GM21528 (cell line): ENCODE results near the gene NFYB.
"Not testable (repeated sequence)": the region's sequence is repeated elsewhere in the genome, so short reads cannot be mapped to it uniquely, and the experiment has no call there.

Experiments
- ATAC-seq: cut with Tn5 transposase; IDR thresholded peaks from one replicate; pipeline ENCODE4 v1.9.1; 2021; ENCODE audit warnings: mild to moderate bottlenecking, moderate library complexity; ENCODE audit not compliant: unreplicated experiment, low FRiP score

Gene NFYB

GRCh38 chr12:104137902-104138796, at the start of gene NFYB:
TSS of gene NFYB (minus strand) at chr12:104138210. CDS start at chr12:104135453, 2,757 bp downstream.
- ATAC-seq: peak; percentile 91

- ATAC-seq: no peak
These were observed 49.6 kb upstream of the NFYB start for GRCh38 chr12:104187446-104188155.

DNA sequence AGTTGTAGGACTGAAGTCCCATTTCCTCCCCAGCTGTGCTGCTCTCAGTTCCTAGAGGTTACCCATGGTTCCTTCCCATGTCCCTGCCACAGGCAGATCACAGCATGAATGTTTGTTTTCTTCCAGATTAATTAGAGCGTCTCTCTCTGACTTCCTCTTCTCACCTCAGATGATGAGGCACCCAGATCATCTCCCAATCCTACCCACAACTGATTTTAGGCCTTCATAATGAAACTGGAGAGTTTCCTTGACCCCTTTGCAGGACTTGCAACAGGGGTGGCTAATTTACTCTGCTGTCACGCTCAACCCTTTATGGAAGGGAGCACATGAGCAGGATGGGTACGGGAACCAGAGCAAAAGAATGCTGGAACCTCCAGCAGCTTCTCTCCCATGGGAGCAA, 45.4 kb upstream of the NFYB start:
- ATAC-seq: no peak

GRCh38 chr12:104182621-104183378, 44.8 kb upstream of the NFYB start:
- ATAC-seq: no peak

- ATAC-seq: no peak
These were observed 44.1 kb upstream of the NFYB start for GRCh38 chr12:104182144-104182543.

GRCh38 chr12:104181313-104181712, 43.3 kb upstream of the NFYB start:
- no peak for ATAC-seq

DNA sequence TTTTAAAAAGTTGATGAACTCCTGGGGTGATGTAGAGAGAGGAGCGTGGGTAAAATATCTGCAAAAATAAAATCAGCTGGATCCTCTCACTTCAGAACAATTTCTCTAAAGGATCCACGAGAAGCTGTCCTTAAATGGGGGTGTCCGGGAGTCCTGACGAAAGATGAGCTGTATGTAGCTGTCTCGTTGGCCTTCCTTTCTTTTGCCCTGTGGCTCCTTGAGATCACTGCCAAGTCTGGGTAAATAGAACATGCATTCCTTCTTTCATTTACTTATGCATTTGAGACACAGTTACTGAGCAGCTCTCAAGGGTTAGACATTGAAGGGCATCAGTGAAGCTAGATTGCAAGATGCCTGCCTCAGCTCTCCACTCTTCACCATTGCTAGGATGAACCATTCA, 42.4 kb upstream of the NFYB start:
- no peak for ATAC-seq

DNA sequence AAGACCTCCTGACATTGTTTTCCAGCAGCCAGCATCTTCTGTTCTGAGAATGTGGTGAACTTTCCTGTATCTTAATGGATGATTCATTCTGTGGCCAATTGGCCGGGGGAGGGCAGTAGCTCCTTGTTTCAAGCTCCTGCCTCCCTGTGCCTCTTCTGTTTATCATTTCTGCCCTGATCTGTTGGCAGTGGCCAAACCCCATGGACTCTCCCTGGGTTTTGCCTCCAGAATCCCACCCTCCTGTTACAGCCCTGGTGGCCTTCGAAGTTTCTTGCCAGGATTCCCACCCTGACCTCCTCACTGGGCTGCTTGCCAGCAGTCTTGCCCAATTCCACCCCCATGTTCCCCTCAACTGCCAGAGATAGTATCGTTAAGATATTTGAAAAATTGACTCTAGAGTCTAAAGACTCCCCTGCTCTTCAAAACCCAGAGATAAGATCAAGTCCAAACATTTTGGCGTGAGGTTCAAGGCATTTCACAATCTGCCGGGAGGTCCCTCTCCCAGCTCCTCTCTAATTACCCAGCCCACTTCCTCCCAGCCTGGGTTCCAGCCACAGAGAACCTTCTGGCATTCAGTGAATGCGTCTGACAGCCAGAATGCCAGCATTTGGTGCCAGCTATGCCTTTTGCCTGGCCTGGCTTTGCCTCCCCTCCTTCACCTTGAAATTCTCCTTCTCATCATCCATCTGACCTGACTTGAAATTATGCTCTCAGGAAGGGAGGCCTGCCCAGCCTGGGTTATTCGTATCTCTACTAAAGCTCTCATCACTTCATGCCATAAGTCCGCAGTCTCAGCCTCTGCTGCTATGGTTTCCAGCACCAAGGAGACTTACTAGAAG, 39.9 kb upstream of the NFYB start:
- no peak for ATAC-seq

DNA sequence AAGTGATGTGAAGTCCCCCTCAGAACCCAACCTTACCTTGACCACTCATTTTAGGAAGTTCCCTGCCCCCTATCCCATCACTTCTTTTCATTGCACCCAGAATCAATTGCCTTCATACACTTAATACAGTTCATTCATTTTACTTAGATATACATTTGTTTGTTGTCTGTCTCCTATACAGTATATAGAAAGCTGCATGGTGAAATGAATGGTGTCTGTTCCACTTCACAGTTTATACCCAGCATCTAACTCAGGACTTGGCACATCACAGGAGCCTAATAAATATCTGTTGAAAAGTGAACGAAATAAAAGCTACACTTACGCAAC, 39.3 kb upstream of the NFYB start:
- no peak for ATAC-seq

GRCh38 chr12:104175726-104176247, 37.8 kb upstream of the NFYB start:
- ATAC-seq: no peak

DNA sequence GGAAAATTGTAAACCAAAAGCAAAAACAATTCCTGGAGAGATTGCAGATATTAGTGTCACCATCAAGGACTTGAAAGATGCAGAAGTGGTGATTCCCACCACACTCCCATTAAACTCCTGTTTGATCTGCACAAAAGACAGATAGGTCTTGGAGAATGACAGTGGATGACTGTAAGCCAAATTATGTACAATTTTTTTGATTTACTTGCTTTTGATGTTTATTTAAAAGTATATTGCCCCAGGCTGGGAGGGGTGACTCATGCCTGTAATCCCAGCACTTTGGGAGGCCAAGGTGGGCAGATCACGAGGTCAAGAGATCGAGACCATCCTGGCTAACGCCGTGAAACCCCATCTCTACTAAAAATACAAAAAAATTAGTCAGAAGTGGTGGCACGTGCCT, 35.8 kb upstream of the NFYB start:
- not testable (repeated sequence) for ATAC-seq

DNA sequence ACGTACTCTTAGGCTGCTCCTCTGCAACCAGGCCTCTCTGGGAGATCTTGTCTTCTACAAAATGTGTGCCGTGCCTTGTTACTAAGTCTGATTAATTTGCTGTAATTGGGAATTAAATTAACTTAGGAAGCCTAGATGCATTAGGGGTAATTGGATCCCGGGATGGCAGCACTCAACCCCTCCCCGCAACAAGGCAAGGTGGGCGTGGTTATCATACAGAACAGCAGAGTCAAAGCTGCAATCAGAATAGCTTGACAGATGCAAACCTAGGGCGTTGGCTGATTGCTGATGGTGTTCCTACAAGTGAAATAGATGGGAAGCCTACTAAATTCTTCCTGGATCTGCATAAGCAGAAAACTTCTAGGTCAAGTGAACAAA, 34.5 kb upstream of the NFYB start:
- no peak for ATAC-seq

GRCh38 chr12:104171785-104172569, 34.0 kb upstream of the NFYB start:
- no peak for ATAC-seq

DNA sequence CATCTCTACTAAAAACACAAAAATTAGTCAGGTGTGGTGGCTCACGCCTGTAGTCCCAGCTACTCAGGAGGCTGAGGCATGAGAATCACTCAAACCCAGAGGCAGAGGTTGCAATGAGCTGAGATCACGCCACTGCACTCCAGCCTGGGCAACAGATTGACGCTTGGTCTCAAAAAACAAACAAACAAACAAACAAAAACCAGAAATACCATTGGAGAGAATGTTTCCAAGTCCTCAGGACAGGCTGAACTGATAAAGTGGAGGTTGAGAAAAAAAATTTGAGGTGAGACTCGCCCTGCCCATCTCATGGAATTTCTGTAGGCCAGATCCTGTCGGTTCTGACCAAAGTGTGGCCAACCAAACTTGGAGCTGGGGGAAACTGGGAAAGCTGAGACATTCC, 30.6 kb upstream of the NFYB start:
- no peak for ATAC-seq

DNA sequence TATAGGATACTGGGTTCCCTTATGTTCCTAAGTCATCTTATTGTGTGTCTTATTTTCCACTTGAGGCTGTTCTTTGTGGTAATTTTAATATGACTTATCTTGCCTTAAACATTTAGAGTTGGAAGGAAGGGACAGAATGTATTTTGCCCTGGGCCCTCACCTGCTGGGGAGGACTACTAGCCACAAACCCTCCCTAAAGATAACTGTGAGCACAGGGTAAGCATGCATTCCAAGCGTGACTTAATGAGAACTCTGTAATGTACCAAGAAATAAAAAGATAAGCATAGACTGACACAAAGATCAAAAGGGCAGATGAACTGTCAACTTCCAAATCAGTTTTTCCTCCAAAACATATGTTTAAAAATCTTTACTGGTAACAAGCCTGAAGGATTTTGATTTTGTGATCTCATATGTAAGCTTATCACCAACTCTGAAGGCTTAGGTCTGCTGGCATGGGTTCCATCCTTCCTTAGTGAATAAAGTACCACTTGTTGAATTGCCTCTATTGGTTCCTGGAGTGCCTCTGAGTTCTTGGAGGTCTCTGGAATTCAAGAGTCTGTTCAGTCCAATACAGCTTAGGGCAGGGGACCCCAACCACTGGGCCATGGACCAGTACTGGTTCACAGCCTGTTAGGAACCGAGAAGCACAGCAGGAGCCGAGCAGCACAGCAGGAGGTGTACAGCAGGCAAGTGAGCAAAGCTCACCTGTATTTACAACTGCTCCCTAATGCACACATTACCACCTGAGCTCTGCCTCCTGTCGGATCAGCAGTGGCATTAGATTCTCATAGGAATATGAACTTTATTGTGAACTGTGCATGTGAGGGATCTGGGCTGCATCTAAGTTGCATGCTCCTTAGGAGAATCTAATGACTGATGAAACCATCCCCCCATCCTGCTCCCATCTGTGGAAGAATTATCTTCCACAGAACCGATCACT, 29.8 kb upstream of the NFYB start:
- ATAC-seq: no peak

- ATAC-seq: no peak
These were observed 28.5 kb upstream of the NFYB start for GRCh38 chr12:104166465-104166864.

- no peak for ATAC-seq
These were observed 27.8 kb upstream of the NFYB start for GRCh38 chr12:104165801-104166200.

GRCh38 chr12:104164634-104165033, 26.6 kb upstream of the NFYB start:
- ATAC-seq: no peak
